Right renal pelvis (tissue), 4 donors: ENCODE results near the gene OR4C11. TPM values are rescaled to one million over a fixed set of nuclear protein-coding genes. Genes with fewer than 3 reads are reported as not detected.

Source experiments
- DNase-seq, 4 donors: peaks; one replicate each; pipeline ENCODE4 v3.0.0-alpha.2; 2013; ENCODE audit warnings: low read depth in 4 of 4, low spot score in 3 of 4, missing footprints in 1 of 4
- polyA plus RNA-seq, 4 donors: library from polyadenylated mRNA; unstranded; fragments of 120-200 nt; gene quantifications; one replicate each; pipeline ENCODE4 v1.2.1, GENCODE V29; 2013; ENCODE audit not compliant: insufficient read length in 4 of 4

The OR4C11 gene, protein sequence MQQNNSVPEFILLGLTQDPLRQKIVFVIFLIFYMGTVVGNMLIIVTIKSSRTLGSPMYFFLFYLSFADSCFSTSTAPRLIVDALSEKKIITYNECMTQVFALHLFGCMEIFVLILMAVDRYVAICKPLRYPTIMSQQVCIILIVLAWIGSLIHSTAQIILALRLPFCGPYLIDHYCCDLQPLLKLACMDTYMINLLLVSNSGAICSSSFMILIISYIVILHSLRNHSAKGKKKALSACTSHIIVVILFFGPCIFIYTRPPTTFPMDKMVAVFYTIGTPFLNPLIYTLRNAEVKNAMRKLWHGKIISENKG
- polyA plus RNA-seq, result not detected

- DNase-seq, result no peak
Measured at GRCh38 chr11:55607545-55607944, at the start of gene OR4C11. OR4C11 (minus strand) TSS chr11:55607645; CDS start chr11:55604373, 3,272 bp downstream.

GRCh38 chr11:55655096-55655495 is 47.7 kb upstream of the OR4C11 start:
- DNase-seq, result no peak

DNA sequence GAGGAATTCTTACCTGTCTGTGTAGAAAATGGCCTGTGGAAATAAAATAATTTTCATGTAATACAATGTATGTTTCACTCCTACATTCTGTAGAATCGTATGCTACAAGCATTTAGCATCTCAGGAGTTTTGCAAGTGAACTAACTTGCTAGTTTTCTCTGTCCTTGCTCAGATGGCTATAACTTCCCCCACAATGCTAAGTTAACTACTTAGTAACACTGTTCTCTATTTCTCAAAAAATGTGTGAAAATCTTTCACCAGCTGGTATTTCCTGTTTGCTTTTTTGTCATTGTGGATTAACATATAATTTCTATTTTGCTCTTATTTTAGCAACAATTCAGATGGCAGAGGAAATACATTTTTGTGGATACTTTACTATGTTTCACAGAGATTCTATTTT is 45.1 kb upstream of the OR4C11 start:
- no peak for DNase-seq

GRCh38 chr11:55648027-55648426 is 40.6 kb upstream of the OR4C11 start, which contains the start of gene OR4S2:
OR4S2 (plus strand) TSS chr11:55648327; CDS start chr11:55650904, 2,577 bp downstream.
- DNase-seq, result no peak

GRCh38 chr11:55634813-55635212 is 27.4 kb upstream of the OR4C11 start, which contains the start of gene OR4P4:
OR4P4 (plus strand) TSS chr11:55635113.
- no peak for DNase-seq

- DNase-seq, result no peak
Measured at GRCh38 chr11:55624531-55624930, 17.1 kb upstream of the OR4C11 start.

- DNase-seq, result no peak
Measured at GRCh38 chr11:55572548-55572947, 34.9 kb downstream of the OR4C11 start.

DNA sequence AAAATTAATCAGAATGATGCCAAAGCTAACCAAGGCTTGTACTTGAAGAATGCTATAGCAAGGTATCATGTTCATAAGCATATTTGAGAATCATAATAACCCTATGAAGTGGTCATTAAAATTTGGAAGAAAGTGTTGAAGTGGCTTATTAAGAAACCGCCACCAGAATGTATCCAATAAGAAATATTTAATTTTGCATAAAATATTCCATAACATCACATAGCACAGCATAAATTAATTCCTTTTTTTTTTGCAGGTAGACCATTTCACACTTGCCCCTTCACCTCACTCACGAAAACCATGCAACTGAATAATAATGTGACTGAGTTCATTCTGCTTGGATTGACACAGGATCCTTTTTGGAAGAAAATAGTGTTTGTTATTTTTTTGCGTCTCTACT is 35.6 kb downstream of the OR4C11 start, which contains the start of gene OR4C16:
OR4C16 (plus strand) TSS at position 301 of the 400 bp plus-strand sequence; CDS start at position 301, 0 bp downstream.
- DNase-seq, result no peak

- no peak for DNase-seq
Measured at GRCh38 chr11:55554169-55554568, 53.3 kb downstream of the OR4C11 start, which contains the start of gene OR4C15. OR4C15 (plus strand) TSS chr11:55554469; CDS start chr11:55554469, 0 bp downstream.

Other genes with a start within 250 kb of the OR4C11 start
- gene OR4A15, start 239.7 kb downstream of the OR4C11 start, polyA plus RNA-seq, result not detected
- not detected for gene OR4C15, start 53.2 kb downstream of the OR4C11 start, polyA plus RNA-seq
- not detected for gene OR4C16, start 35.5 kb downstream of the OR4C11 start, polyA plus RNA-seq
- gene OR4P4, start 27.5 kb upstream of the OR4C11 start, polyA plus RNA-seq, result under 1 TPM; 0.07 to 0.14 (median 0.09) TPM
- gene OR4S2, start 40.7 kb upstream of the OR4C11 start, polyA plus RNA-seq, result not detected
- gene OR4C6, start 54.6 kb upstream of the OR4C11 start, polyA plus RNA-seq, result not detected
- not detected for gene OR5D13, start 165.8 kb upstream of the OR4C11 start, polyA plus RNA-seq
- not detected for gene OR5D14, start 187.9 kb upstream of the OR4C11 start, polyA plus RNA-seq
- not detected for gene OR5L1, start 203.7 kb upstream of the OR4C11 start, polyA plus RNA-seq
- gene OR5D18, start 212.0 kb upstream of the OR4C11 start, polyA plus RNA-seq, result not detected
- not detected for gene OR5L2, start 219.6 kb upstream of the OR4C11 start, polyA plus RNA-seq
- gene OR5D16, start 231.1 kb upstream of the OR4C11 start, polyA plus RNA-seq, result not detected